HepG2 (cell line): Measurements from ENCODE around the gene KLC4. TPM values are rescaled to one million over a fixed set of nuclear protein-coding genes. Genes with fewer than 3 reads are reported as not detected.
A peak's percentile ranks its signal among the peaks of the same experiment; 100 is the strongest.

ENCODE experiments used
- ATAC-seq: fragments of 200-7000 bp; cut with Tn5 transposase; 3 replicates; pipeline ENCODE4 v1.9.1; 2020; ENCODE audit warnings: mild to moderate bottlenecking, moderate library complexity
- BruUV-seq: library from RNA; stranded (reverse); fragments of 400-500 nt; replicated peaks from 2 replicates; lab custom pipeline; 2021; lab: Mats Ljungman, UMichigan
- CTCF ChIA-PET: fragments of 300-600 bp; formaldehyde crosslinking; extraction: SDS; loops from one replicate; lab custom pipeline; 2021; ENCODE audit warnings: low total read pairs, inconsistent platforms, low intra/inter-chr PET ratio; lab: Yijun Ruan, JAX
- POLR2A ChIA-PET: fragments of 350-600 bp; sonication (Branson Sonifier 250); formaldehyde crosslinking; loops from one replicate; lab custom pipeline; 2020; ENCODE audit warnings: antibody characterized with exemption, inconsistent platforms; lab: Yijun Ruan, JAX
- DNase-seq: peaks from one replicate; pipeline ENCODE4 v3.0.0-alpha.2; 2015; ENCODE audit warnings: low spot score
- FAIRE-seq: peaks from 3 replicates; lab custom pipeline; 2011; peaks lifted over from hg19 to GRCh38; lab: Jason Lieb, UNC
- H2AFZ ChIP-seq: one replicate; pipeline ENCODE4 v1.6.1; 2011; ENCODE audit warnings: low read length, inconsistent platforms
- H3K27ac ChIP-seq: fragments of 300-600 bp; 3 replicates; pipeline ENCODE4 v1.8.0; 2011; ENCODE audit warnings: mixed run types, mild to moderate bottlenecking, mixed read lengths, low read length, inconsistent platforms; ENCODE audit not compliant: insufficient read depth; ENCODE audit errors: extremely low read length
- H3K27me3 ChIP-seq, 2 experiments: fragments of 200-600 bp in 1 of 2; 2 replicates in 1 of 2; 3 replicates in 1 of 2; pipeline versions ENCODE4 v1.6.0 to v1.8.0; 2011; ENCODE audit warnings: low read length in 2 of 2, mild to moderate bottlenecking in 2 of 2, moderate library complexity in 2 of 2, inconsistent platforms in 1 of 2; ENCODE audit not compliant: insufficient read depth in 2 of 2, control insufficient read depth in 1 of 2
- H3K36me3 ChIP-seq, 2 experiments: fragments of 200-600 bp in 1 of 2; replicated peaks in 1 of 2; 2 replicates in 1 of 2; 3 replicates in 1 of 2; pipeline versions ENCODE4 v1.5.1 to v1.8.0; 2011; ENCODE audit warnings: low read length in 2 of 2, inconsistent platforms in 1 of 2; ENCODE audit not compliant: insufficient read depth in 2 of 2, control insufficient read depth in 1 of 2
- H3K4me1 ChIP-seq: 2 replicates; pipeline ENCODE4 v1.5.1; 2012; ENCODE audit warnings: low read length, inconsistent platforms; ENCODE audit not compliant: insufficient read depth
- H3K4me2 ChIP-seq: 2 replicates; pipeline ENCODE4 v1.6.0; 2011; ENCODE audit warnings: low read depth, low read length, inconsistent platforms
- H3K4me3 ChIP-seq, 3 experiments: fragments of 200-600 bp in 1 of 3; sonication (generic), shearing (Covaris generic) in 1 of 3; replicated peaks in 1 of 3; 2 replicates each; pipeline ENCODE4 v1.5.1; 2011 to 2016; ENCODE audit warnings: low read length in 3 of 3, inconsistent platforms in 2 of 3, low read depth in 2 of 3, mild to moderate bottlenecking in 2 of 3, control low read depth in 1 of 3, mixed read lengths in 1 of 3; ENCODE audit not compliant: insufficient read depth in 1 of 3
- H3K79me2 ChIP-seq: one replicate; pipeline ENCODE4 v1.6.1; 2011; ENCODE audit warnings: low read length, inconsistent platforms; ENCODE audit not compliant: insufficient read depth
- H3K9ac ChIP-seq: 2 replicates; pipeline ENCODE4 v1.6.0; 2011; ENCODE audit warnings: mild to moderate bottlenecking, low read depth, low read length, inconsistent platforms; ENCODE audit not compliant: insufficient read depth
- H3K9me3 ChIP-seq: 2 replicates; pipeline ENCODE4 v1.5.1; 2012; ENCODE audit warnings: mild to moderate bottlenecking, low read length
- H4K20me1 ChIP-seq: 2 replicates; pipeline ENCODE4 v1.6.0; 2011; ENCODE audit warnings: inconsistent platforms, mild to moderate bottlenecking, low read length, moderate library complexity; ENCODE audit not compliant: insufficient read depth
- FOXP4 ChIP-seq: sonication (generic); formaldehyde crosslinking; IDR thresholded peaks from 2 replicates; pipeline ENCODE4 v1.4.0; 2020; ENCODE audit warnings: missing genetic modification reagents
- PATZ1 ChIP-seq: sonication (generic); formaldehyde crosslinking; IDR thresholded peaks from 2 replicates; pipeline ENCODE4 v1.4.0; 2020; ENCODE audit warnings: missing genetic modification reagents
- ZBTB37 ChIP-seq: sonication (generic); formaldehyde crosslinking; IDR thresholded peaks from 2 replicates; pipeline ENCODE4 v1.4.0; 2020; ENCODE audit warnings: mild to moderate bottlenecking, missing genetic modification reagents
- ZMYM3 ChIP-seq: sonication (generic); formaldehyde crosslinking; IDR thresholded peaks from 2 replicates; pipeline ENCODE4 v1.5.1; 2020; ENCODE audit warnings: mild to moderate bottlenecking, missing genetic modification reagents
- ZNF44 ChIP-seq: sonication (generic); formaldehyde crosslinking; IDR thresholded peaks from 2 replicates; pipeline ENCODE4 v1.5.1; 2020; ENCODE audit warnings: mild to moderate bottlenecking, missing genetic modification reagents
- ZNF550 ChIP-seq: sonication (generic); formaldehyde crosslinking; IDR thresholded peaks from 2 replicates; pipeline ENCODE4 v1.4.0; 2020; ENCODE audit warnings: mild to moderate bottlenecking, missing genetic modification reagents, borderline replicate concordance
- ZNF768 ChIP-seq: sonication (generic); formaldehyde crosslinking; IDR thresholded peaks from 2 replicates; pipeline ENCODE4 v1.4.0; 2020; ENCODE audit warnings: missing genetic modification reagents
- WGBS: methylation state at CpG from one replicate; pipeline ENCODE4 v1.1.6; 2017; ENCODE audit warnings: low lambda C conversion rate; 5-methylcytosine and 5-hydroxymethylcytosine counted together
- in situ Hi-C: cut with HindIII; loops from 2 replicates; pipeline ENCODE4 v1.10.0; 2017; ENCODE audit warnings: low pct_unique_long_range_greater_than_20kb; ENCODE audit not compliant: extremely low pct_ligation_motif_present
- intact Hi-C: fragments of 100-400 bp; cut with micrococcal nuclease; formaldehyde crosslinking; loops from one replicate; pipeline ENCODE4 v1.10.0; 2022; ENCODE audit not compliant: unreplicated experiment
- polyA plus RNA-seq, 8 experiments: library from polyadenylated mRNA; depleted of rRNA in 3 of 8; stranded (reverse) in 7 of 8; unstranded in 1 of 8; fragments of >200 nt; fragmentation: Illumina TruSeq in 4 of 8; extraction: Trizol in 4 of 8; gene quantifications; 2 replicates each; pipeline versions ENCODE4 v1.2.1 to v1.2.3, GENCODE V29; 2011 to 2016; ENCODE audit warnings: low read depth in 4 of 8, missing spikeins in 1 of 8, mixed read lengths in 1 of 8; ENCODE audit not compliant: insufficient read depth in 1 of 8
- total RNA-seq, 5 experiments: library from RNA; depleted of rRNA; stranded (reverse); fragments of >200 nt; fragmentation: Illumina TruSeq; extraction: Trizol; gene quantifications; 2 replicates each; pipeline ENCODE4 v1.2.3, GENCODE V29; 2016; ENCODE audit warnings: low read depth in 1 of 5

Gene KLC4
- total and polyA plus RNA-seq, 2 of the 13 experiments (the other 11 are each of a cell fraction or from before 2014, with no cell fraction given), result 45.4 to 70.4 TPM

- ChIA-PET POLR2A (interaction anchor here (1.4 to 4.2 kb wide), 3 partner anchors 11 to 42 kb away, joined by 3 to 103 read pairs (median 67); partner anchors contain the start of genes KLC4 and MRPL2), CTCF (no interaction called here)
- no TSS peak for BruUV-seq
- Histone ChIP-seq H3K27ac (peak overlapping the region; percentile 34), H3K4me3 (peak overlapping the region; percentile 99 to 100 (median 100)), H3K9me3 (no peaks in the 10 kb centered on the region), H3K27me3 (no peaks in the 10 kb centered on the region; a peak in 1 of 5 replicates), H3K4me1 (peaks cover 61% of the 10 kb centered on the region), H3K9ac (peak overlapping the region; percentile 91), H4K20me1 (peaks cover 8% of the 10 kb centered on the region; the same call in 1 of the 2 replicates), H2AFZ (no peak overlapping the region), H3K79me2 (peaks cover 61% of the 10 kb centered on the region), H3K36me3 (peaks cover 0 to 1% of the 10 kb centered on the region in 2 experiments; a peak in 2 of 5 replicates), H3K4me2 (peak overlapping the region; percentile 94)
- no peak for TF ChIP-seq ZNF44 (CRISPR knock-in tag)
- TF ChIP-seq ZBTB37, result peak; percentile 38; the same call in 1 of the 2 replicates
- 0 out of 2 replicates have a peak, but pooled peaks have one; percentile 55 for TF ChIP-seq ZNF550
- TF ChIP-seq PATZ1 (CRISPR knock-in tag), result 0 out of 2 replicates have a peak, but pooled peaks have one; percentile 38
- 0 out of 2 replicates have a peak, but pooled peaks have one; percentile 19 for TF ChIP-seq ZMYM3 (CRISPR knock-in tag)
- TF ChIP-seq ZNF768 (CRISPR knock-in tag), result peak; percentile 38; the same call in 1 of the 2 replicates
- no peak for TF ChIP-seq FOXP4 (CRISPR knock-in tag)
- in situ Hi-C loops, result loop anchor here (5.0 to 10.0 kb wide), 2 partner anchors 47 to 64 kb away; no protein-coding TSS in a partner anchor
- FAIRE-seq (no peak), DNase-seq (no peak), ATAC-seq (no peak)
- intact Hi-C loops, result loop anchor here (2.0 kb wide), 2 partner anchors 19 to 65 kb away; partner anchors contain the start of genes KLC4 and MRPL2
- 90% methylated on average over 5 of the region's 6 CpGs for WGBS
Observed at GRCh38 chr6:43077981-43078511, 18.6 kb downstream of the KLC4 start.
